ENCODE data around the gene ZNF124. TPM values are rescaled to one million over a fixed set of nuclear protein-coding genes. Genes with fewer than 3 reads are reported as not detected.
A peak's percentile ranks its signal among the peaks of the same experiment; 100 is the strongest.
"Not testable (repeated sequence)": the region's sequence is repeated elsewhere in the genome, so short reads cannot be mapped to it uniquely, and the experiment has no call there.

The ZNF124 gene
- 8.6 TPM for polyA plus RNA-seq (2012; ENCODE audit: missing spikeins)

- FAIRE-seq, result peak; percentile 99
- not testable (repeated sequence) for DNase-seq (ENCODE audit: insufficient read length)
Measured at GRCh38 chr1:247171875-247172563, at the start of gene ZNF124. Gene ZNF124, minus strand, starts transcription at chr1:247172020. Its CDS starts 143 bp downstream, at chr1:247171877.

GRCh38 chr1:247220280-247220679 is 48.5 kb upstream of the ZNF124 start:
- not testable (repeated sequence) for FAIRE-seq; DNase-seq (ENCODE audit: insufficient read length)

GRCh38 chr1:247218121-247218651 is 46.4 kb upstream of the ZNF124 start:
- DNase-seq (ENCODE audit: insufficient read length) (no peak), FAIRE-seq (peak; percentile 27)
- TF ChIP-seq POLR2A (IDR thresholded peaks at IDR 0.05; ENCODE audit: low read depth, low read length) (no peak), POLR2AphosphoS5 (IDR thresholded peaks at IDR 0.05; ENCODE audit: low read depth, low read length) (no peak), TAF1 (IDR thresholded peaks at IDR 0.05; ENCODE audit: borderline replicate concordance, low read depth, low read length) (no peak)

- TF ChIP-seq POLR2AphosphoS5 (IDR thresholded peaks at IDR 0.05; ENCODE audit: low read depth, low read length) (no peak), POLR2A (IDR thresholded peaks at IDR 0.05; ENCODE audit: low read depth, low read length) (no peak), TAF1 (IDR thresholded peaks at IDR 0.05; ENCODE audit: borderline replicate concordance, low read depth, low read length) (no peak)
- no peak for DNase-seq (ENCODE audit: insufficient read length)
- no peak for FAIRE-seq
Measured at GRCh38 chr1:247216261-247216660, 44.4 kb upstream of the ZNF124 start.

- DNase-seq (ENCODE audit: insufficient read length), result no peak
- FAIRE-seq, result peak; percentile 71
- no peak for TF ChIP-seq POLR2A (IDR thresholded peaks at IDR 0.05; ENCODE audit: low read depth, low read length)
- TF ChIP-seq POLR2AphosphoS5 (IDR thresholded peaks at IDR 0.05; ENCODE audit: low read depth, low read length), result no peak
- no peak for TF ChIP-seq TAF1 (IDR thresholded peaks at IDR 0.05; ENCODE audit: borderline replicate concordance, low read depth, low read length)
Measured at GRCh38 chr1:247212627-247213617, 41.1 kb upstream of the ZNF124 start.

GRCh38 chr1:247212012-247212411 is 40.2 kb upstream of the ZNF124 start:
- peak; percentile 97 for FAIRE-seq
- TF ChIP-seq POLR2AphosphoS5 (IDR thresholded peaks at IDR 0.05; ENCODE audit: low read depth, low read length) (no peak), TAF1 (IDR thresholded peaks at IDR 0.05; ENCODE audit: borderline replicate concordance, low read depth, low read length) (no peak), POLR2A (IDR thresholded peaks at IDR 0.05; ENCODE audit: low read depth, low read length) (no peak)
- no peak for DNase-seq (ENCODE audit: insufficient read length)

GRCh38 chr1:247211339-247211738 is 39.5 kb upstream of the ZNF124 start:
- DNase-seq (ENCODE audit: insufficient read length) (no peak), FAIRE-seq (peak; percentile 48)
- TF ChIP-seq POLR2AphosphoS5 (IDR thresholded peaks at IDR 0.05; ENCODE audit: low read depth, low read length) (no peak), POLR2A (IDR thresholded peaks at IDR 0.05; ENCODE audit: low read depth, low read length) (no peak), TAF1 (IDR thresholded peaks at IDR 0.05; ENCODE audit: borderline replicate concordance, low read depth, low read length) (no peak)

- DNase-seq (ENCODE audit: insufficient read length) (peak; percentile 77), FAIRE-seq (peak; percentile 97)
- peak; percentile 88 for TF ChIP-seq POLR2A (IDR thresholded peaks at IDR 0.05; ENCODE audit: low read depth, low read length)
- peak; percentile 90 for TF ChIP-seq POLR2AphosphoS5 (IDR thresholded peaks at IDR 0.05; ENCODE audit: low read depth, low read length)
- TF ChIP-seq TAF1 (IDR thresholded peaks at IDR 0.05; ENCODE audit: borderline replicate concordance, low read depth, low read length), result no peak; the same call in 1 of the 2 replicates
Measured at GRCh38 chr1:247210376-247211117, 38.7 kb upstream of the ZNF124 start.

- FAIRE-seq, result no peak
- TF ChIP-seq POLR2AphosphoS5 (IDR thresholded peaks at IDR 0.05; ENCODE audit: low read depth, low read length) (no peak), TAF1 (IDR thresholded peaks at IDR 0.05; ENCODE audit: borderline replicate concordance, low read depth, low read length) (no peak), POLR2A (IDR thresholded peaks at IDR 0.05; ENCODE audit: low read depth, low read length) (no peak)
- DNase-seq (ENCODE audit: insufficient read length), result no peak
Measured at GRCh38 chr1:247210062-247210375, 38.2 kb upstream of the ZNF124 start.

GRCh38 chr1:247209396-247209795 is 37.6 kb upstream of the ZNF124 start:
- DNase-seq (ENCODE audit: insufficient read length), result no peak
- FAIRE-seq, result no peak
- TF ChIP-seq TAF1 (IDR thresholded peaks at IDR 0.05; ENCODE audit: borderline replicate concordance, low read depth, low read length) (no peak), POLR2A (IDR thresholded peaks at IDR 0.05; ENCODE audit: low read depth, low read length) (no peak), POLR2AphosphoS5 (IDR thresholded peaks at IDR 0.05; ENCODE audit: low read depth, low read length) (no peak)

GRCh38 chr1:247204177-247204647 is 32.4 kb upstream of the ZNF124 start:
- TF ChIP-seq TAF1 (IDR thresholded peaks at IDR 0.05; ENCODE audit: borderline replicate concordance, low read depth, low read length), result no peak
- no peak for TF ChIP-seq POLR2A (IDR thresholded peaks at IDR 0.05; ENCODE audit: low read depth, low read length)
- no peak for TF ChIP-seq POLR2AphosphoS5 (IDR thresholded peaks at IDR 0.05; ENCODE audit: low read depth, low read length)
- DNase-seq (ENCODE audit: insufficient read length), result no peak
- no peak for FAIRE-seq

Measured in GM12892 (cell line).